ENCODE results near the gene ERI3.

ERI3 gene

DNA sequence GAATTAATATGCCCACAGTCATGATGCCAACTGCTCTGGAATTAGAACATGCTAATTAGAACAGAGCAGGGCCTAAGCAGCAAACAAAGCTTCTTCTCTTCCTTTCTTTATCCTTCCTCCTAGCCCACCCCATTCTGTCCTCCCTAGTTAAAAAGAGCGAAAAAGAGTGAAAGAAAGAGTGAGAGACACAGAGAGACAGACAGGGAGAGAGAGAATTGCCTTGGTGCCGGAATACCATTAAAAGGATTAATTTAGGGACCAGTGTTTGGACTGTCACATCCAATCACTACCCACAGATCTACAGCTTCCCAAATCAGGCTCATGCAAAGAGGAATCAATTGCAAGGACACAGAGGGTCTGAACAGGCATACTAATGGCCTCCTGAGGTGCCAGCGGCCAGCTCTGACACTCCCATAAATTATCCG is 7.0 kb downstream of the ERI3 start:
- no peak for DNase-seq

- DNase-seq: no peak
Observed at GRCh38 chr1:44347280-44347679, 7.8 kb downstream of the ERI3 start.

DNA sequence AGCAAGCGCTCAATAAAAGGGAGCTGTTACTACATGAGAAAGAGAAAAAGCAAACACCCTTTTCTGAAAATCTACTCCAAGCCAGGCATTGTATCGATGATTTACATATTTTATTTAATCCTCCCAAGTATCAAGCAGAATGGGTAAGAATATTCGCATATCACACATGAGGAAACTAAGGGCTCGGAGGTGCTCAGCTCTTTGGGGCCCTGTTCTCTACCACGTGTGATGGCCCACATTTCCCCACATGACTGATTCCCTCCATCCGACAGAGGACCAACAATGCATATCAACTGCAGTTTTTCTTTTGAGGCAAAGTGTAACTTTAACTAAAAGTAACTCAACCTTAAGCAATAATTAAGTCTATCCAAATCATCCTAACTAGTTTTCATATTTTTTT is 8.2 kb downstream of the ERI3 start:
- DNase-seq: no peak

DNA sequence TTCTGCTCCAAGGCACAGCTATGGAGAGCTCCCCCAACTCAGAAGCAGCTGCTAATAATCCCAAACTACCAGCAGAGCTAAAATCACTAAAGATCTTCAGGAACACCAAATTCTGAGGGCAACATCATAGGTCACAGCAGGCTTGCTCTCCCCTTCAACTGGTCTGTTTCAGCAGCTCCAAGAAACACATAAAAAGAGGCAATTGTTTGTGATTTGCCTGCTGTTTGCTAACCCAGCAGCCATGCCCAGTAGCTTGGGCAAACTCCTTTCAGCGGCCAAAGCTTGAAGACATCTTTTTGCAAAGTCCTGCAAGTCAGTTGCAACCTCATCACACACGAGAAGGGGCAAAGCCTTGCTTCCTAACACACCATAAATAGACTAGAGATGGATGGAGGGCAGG is 8.9 kb downstream of the ERI3 start:
- DNase-seq: no peak

DNA sequence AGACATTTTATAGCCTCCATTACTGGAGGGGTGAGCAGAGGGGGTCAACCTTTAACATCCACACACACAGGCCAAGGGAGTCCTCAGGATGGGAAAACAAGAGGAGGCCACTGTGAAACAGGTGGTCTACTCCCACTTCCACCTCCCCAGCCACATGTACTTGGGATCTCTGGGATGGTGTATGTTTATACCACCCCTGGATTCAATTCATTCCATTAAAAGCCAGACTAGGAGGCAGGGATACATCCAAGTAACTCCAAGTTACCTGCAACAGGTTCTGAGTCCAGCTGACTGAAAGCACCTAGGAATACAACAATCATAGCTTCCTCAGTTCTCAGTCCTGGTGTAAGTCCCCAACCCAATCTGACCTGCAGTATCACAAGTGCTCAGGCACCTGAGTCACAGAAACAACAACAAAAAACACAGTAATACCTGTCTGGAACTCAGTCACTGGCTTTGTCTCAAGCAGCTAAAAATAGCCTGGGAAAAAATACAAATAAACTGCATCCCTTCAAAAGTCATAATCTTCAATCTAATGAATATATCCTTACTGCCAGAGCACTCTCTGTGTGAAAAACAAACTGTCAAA is 9.8 kb downstream of the ERI3 start:
- DNase-seq: no peak

GRCh38 chr1:44339731-44340130 is 15.3 kb downstream of the ERI3 start:
- DNase-seq: no peak

DNA sequence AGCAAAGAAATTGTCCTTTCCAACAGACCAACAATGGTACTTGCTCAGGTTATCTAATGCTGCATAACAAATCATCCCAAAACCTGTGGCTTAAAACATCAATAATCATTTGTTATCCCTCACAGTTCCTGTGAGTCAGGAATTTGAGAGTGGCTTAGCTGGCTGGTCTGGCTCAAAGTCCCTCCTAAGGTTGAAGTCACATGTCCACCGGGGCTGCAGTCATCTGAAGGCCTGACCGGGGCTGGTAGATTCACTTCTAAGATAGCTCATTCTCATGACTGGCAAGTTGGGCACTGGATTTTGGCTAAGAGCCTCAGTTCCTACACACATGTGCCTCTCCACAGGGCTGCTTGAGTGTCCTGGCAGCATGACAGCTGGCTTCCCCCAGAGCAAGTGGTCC is 16.9 kb downstream of the ERI3 start:
- DNase-seq: no peak

GRCh38 chr1:44336668-44337067 is 18.4 kb downstream of the ERI3 start:
- DNase-seq: no peak

GRCh38 chr1:44334968-44335367 is 20.1 kb downstream of the ERI3 start:
- no peak for DNase-seq

- no peak for DNase-seq
Observed at GRCh38 chr1:44333376-44333775, 21.7 kb downstream of the ERI3 start.

GRCh38 chr1:44332505-44332904 is 22.6 kb downstream of the ERI3 start:
- no peak for DNase-seq

GRCh38 chr1:44330935-44331334 is 24.1 kb downstream of the ERI3 start:
- DNase-seq: no peak

- no peak for DNase-seq
Observed at GRCh38 chr1:44328671-44329416, 26.2 kb downstream of the ERI3 start.

GRCh38 chr1:44327679-44328491 is 27.2 kb downstream of the ERI3 start:
- no peak for DNase-seq

DNA sequence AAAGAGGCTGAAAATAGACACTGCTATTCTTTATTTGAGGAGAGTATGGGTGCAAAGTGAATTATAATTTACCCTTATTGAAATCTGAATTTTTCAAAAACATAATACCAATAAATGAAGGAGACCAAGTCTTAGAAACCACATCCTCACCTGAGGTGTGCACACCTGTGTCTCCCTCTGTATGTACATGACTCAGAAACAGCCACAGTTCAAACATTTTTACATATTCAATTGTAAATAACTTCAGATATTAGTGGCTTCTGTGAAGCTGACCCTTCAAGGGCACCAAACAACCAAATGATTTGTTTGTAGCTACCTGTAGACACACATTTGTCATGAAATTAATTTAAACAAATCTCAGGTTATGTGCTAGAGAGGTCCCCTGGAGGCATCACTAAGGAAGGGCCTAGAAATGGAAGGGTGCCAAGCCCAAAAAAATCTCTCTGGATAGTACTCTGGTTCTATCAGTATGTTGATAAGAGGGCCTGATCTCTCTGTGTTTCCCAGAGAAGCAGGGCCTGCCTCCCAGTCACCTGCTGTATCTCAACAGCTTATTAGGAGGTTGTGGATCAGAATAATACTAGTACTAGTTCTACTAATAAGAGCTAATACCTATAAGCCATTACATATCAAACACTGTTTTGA is 28.1 kb downstream of the ERI3 start:
- DNase-seq: no peak

DNA sequence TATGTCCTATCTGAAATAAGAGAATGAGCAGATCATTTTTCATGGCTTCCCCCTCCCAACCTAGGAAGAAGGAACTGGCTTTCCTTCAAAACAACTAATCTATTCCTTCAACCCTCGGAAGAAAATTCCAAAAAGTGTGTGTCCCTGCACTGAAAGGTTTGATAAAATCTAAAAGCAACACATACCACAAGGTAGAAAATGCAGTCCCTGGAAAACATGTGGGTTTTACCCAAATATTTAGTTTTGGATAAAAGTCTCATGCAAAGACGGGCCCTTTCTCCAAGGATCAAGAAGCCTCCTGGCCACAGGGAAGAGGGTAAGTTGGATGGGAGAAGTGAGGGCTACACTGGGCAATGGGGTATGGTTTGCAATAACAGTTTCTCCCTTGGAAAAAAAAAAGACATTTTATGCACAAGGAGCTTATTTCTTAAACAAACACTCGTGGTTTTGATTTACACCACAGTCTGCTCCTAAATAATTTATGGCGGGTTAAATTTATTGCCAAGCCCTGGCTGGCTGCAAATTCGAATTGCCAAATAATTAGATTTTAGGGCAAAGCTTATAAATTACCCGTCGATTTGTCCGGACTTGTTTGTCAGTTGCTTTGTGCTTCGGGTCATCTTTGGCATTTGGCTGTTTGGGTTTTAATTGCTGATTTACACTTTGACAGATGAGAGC is 28.9 kb downstream of the ERI3 start:
- no peak for DNase-seq

GRCh38 chr1:44323947-44324346 is 31.1 kb downstream of the ERI3 start:
- DNase-seq: no peak

DNA sequence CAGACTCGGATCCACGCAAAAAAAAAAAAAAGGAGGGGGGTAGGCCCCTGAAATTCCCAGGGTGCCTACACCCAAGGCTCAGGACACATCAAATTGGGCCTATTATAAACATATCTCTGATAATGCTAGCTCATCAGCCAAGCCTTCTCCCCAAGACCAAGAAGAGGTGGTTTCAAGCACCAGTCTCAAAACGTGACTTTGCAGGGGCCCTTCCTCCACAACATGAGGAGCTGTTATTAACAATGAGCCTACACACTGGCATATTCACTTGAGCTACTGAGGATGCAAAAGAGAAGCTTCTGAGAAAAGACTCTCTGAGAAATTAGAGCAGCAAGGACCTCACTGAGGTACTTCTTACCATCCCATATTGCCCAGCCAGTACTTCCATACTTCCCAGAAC is 32.7 kb downstream of the ERI3 start:
- no peak for DNase-seq

DNA sequence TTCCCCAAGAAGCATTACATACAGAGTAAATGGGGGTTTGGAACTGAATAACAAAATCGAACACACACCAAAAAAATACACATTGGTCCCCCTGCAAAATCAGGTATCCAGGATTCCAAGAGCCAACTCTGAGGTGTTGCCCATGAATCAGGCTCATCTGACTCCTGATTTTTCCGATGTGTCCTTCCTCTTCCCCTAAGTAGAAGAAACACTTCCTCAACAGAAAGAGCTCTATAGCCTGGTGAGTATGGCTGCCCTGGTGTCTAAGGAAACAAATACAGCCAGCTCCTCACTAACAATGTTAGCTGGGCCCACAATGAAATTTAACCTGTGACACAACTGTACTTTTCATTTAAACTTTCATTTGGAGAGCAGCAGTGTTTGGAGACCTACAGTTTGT is 33.6 kb downstream of the ERI3 start:
- DNase-seq: no peak

GRCh38 chr1:44318097-44319088 is 36.7 kb downstream of the ERI3 start:
- peak; percentile 48 to 51 for DNase-seq

GRCh38 chr1:44316231-44316759 is 38.8 kb downstream of the ERI3 start:
- no peak for DNase-seq

All from CD4-positive, alpha-beta T cell treated with Interleukin-4 for 1 hour (primary cell).